ENCODE measurements around the gene ANKAR.
"Not testable (repeated sequence)": the region's sequence is repeated elsewhere in the genome, so short reads cannot be mapped to it uniquely, and the experiment has no call there.

The ANKAR gene

GRCh38 chr2:189661148-189661956 lies 13.1 kb upstream of the ANKAR start, which contains the start of gene ASNSD1:
Gene ASNSD1 (plus strand): TSS chr2:189661459. CDS start chr2:189666133, 4,674 bp downstream.
- peak within 1 kb of the TSS; percentile 91 for H3K4me2 ChIP-seq (ENCODE audit: low read length)
- no peaks in the 10 kb centered on the region for H3K27me3 ChIP-seq (ENCODE audit: control insufficient read depth, insufficient read depth, low read length)
- H3K36me3 ChIP-seq (ENCODE audit: insufficient read depth, low read length): peaks cover 8% of the 10 kb centered on the region
- no peaks in the 10 kb centered on the region for H3K9me3 ChIP-seq (replicated peaks; ENCODE audit: low read length)
- peak within 1 kb of the TSS; percentile 88 for H3K4me3 ChIP-seq (ENCODE audit: low read length)
- H3K4me1 ChIP-seq (ENCODE audit: control insufficient read depth, insufficient read depth, low read length): peaks cover 12% of the 10 kb centered on the region
- peak within 1 kb of the TSS; percentile 96 for H3K9ac ChIP-seq (ENCODE audit: low read depth, low read length)

GRCh38 chr2:189661957-189662321 lies 12.5 kb upstream of the ANKAR start:
- Histone ChIP-seq H3K9ac (ENCODE audit: low read depth, low read length) (peak overlapping the region; percentile 96), H3K4me3 (ENCODE audit: low read length) (peak overlapping the region; percentile 88), H3K27me3 (ENCODE audit: control insufficient read depth, insufficient read depth, low read length) (no peaks in the 10 kb centered on the region), H3K4me1 (ENCODE audit: control insufficient read depth, insufficient read depth, low read length) (peaks cover 12% of the 10 kb centered on the region), H3K4me2 (ENCODE audit: low read length) (peak overlapping the region; percentile 91), H3K36me3 (ENCODE audit: insufficient read depth, low read length) (peaks cover 14% of the 10 kb centered on the region), H3K9me3 (replicated peaks; ENCODE audit: low read length) (no peaks in the 10 kb centered on the region)

- H3K27me3 ChIP-seq (ENCODE audit: control insufficient read depth, insufficient read depth, low read length): no peaks in the 10 kb centered on the region
- H3K9me3 ChIP-seq (replicated peaks; ENCODE audit: low read length): no peaks in the 10 kb centered on the region
- H3K4me1 ChIP-seq (ENCODE audit: control insufficient read depth, insufficient read depth, low read length): peaks cover 12% of the 10 kb centered on the region
- H3K4me3 ChIP-seq (ENCODE audit: low read length): peak overlapping the region; percentile 88
- peaks cover 21% of the 10 kb centered on the region for H3K36me3 ChIP-seq (ENCODE audit: insufficient read depth, low read length)
- peak overlapping the region; percentile 96 for H3K9ac ChIP-seq (ENCODE audit: low read depth, low read length)
- H3K4me2 ChIP-seq (ENCODE audit: low read length): peak overlapping the region; percentile 91
Observed at GRCh38 chr2:189662669-189663226, 11.7 kb upstream of the ANKAR start.

- H3K4me1 ChIP-seq (ENCODE audit: control insufficient read depth, insufficient read depth, low read length): peaks cover 12% of the 10 kb centered on the region
- H3K36me3 ChIP-seq (ENCODE audit: insufficient read depth, low read length): peaks cover 26% of the 10 kb centered on the region
- peak overlapping the region; percentile 19 for H3K9ac ChIP-seq (ENCODE audit: low read depth, low read length)
- not testable (repeated sequence) for H3K9me3 ChIP-seq (replicated peaks; ENCODE audit: low read length); H3K27me3 ChIP-seq (ENCODE audit: control insufficient read depth, insufficient read depth, low read length); H3K4me3 ChIP-seq (ENCODE audit: low read length)
- H3K4me2 ChIP-seq (ENCODE audit: low read length): peak overlapping the region; percentile 29
Observed at GRCh38 chr2:189663319-189663718, 11.2 kb upstream of the ANKAR start.

- Histone ChIP-seq H3K36me3 (ENCODE audit: insufficient read depth, low read length) (peaks cover 51% of the 10 kb centered on the region), H3K4me3 (ENCODE audit: low read length) (no peak overlapping the region), H3K4me2 (ENCODE audit: low read length) (no peak overlapping the region), H3K27me3 (ENCODE audit: control insufficient read depth, insufficient read depth, low read length) (no peaks in the 10 kb centered on the region), H3K9me3 (replicated peaks; ENCODE audit: low read length) (no peaks in the 10 kb centered on the region), H3K4me1 (ENCODE audit: control insufficient read depth, insufficient read depth, low read length) (peaks cover 8% of the 10 kb centered on the region), H3K9ac (ENCODE audit: low read depth, low read length) (no peak overlapping the region)
Observed at GRCh38 chr2:189669913-189670312, 4.6 kb upstream of the ANKAR start.

GRCh38 chr2:189673661-189674373 lies 653 bp upstream of the ANKAR start:
- H3K4me3 ChIP-seq (ENCODE audit: low read length): peak overlapping the region; percentile 77
- no peaks in the 10 kb centered on the region for H3K9me3 ChIP-seq (replicated peaks; ENCODE audit: low read length)
- H3K27me3 ChIP-seq (ENCODE audit: control insufficient read depth, insufficient read depth, low read length): no peaks in the 10 kb centered on the region
- H3K9ac ChIP-seq (ENCODE audit: low read depth, low read length): peak overlapping the region; percentile 91
- peaks cover 13% of the 10 kb centered on the region for H3K4me1 ChIP-seq (ENCODE audit: control insufficient read depth, insufficient read depth, low read length)
- H3K4me2 ChIP-seq (ENCODE audit: low read length): peak overlapping the region; percentile 84
- H3K36me3 ChIP-seq (ENCODE audit: insufficient read depth, low read length): peaks cover 20% of the 10 kb centered on the region

- Histone ChIP-seq H3K4me1 (ENCODE audit: control insufficient read depth, insufficient read depth, low read length) (peaks cover 13% of the 10 kb centered on the region), H3K9ac (ENCODE audit: low read depth, low read length) (no peak overlapping the region), H3K4me3 (ENCODE audit: low read length) (no peak overlapping the region), H3K27me3 (ENCODE audit: control insufficient read depth, insufficient read depth, low read length) (no peaks in the 10 kb centered on the region), H3K36me3 (ENCODE audit: insufficient read depth, low read length) (peaks cover 12% of the 10 kb centered on the region), H3K4me2 (ENCODE audit: low read length) (no peak overlapping the region), H3K9me3 (replicated peaks; ENCODE audit: low read length) (no peaks in the 10 kb centered on the region)
Observed at GRCh38 chr2:189676471-189676870, 2.0 kb downstream of the ANKAR start.

- Histone ChIP-seq H3K4me2 (ENCODE audit: low read length) (no peak overlapping the region), H3K4me1 (ENCODE audit: control insufficient read depth, insufficient read depth, low read length) (peaks cover 5% of the 10 kb centered on the region), H3K9ac (ENCODE audit: low read depth, low read length) (no peak overlapping the region), H3K9me3 (replicated peaks; ENCODE audit: low read length) (no peaks in the 10 kb centered on the region), H3K4me3 (ENCODE audit: low read length) (no peak overlapping the region), H3K36me3 (ENCODE audit: insufficient read depth, low read length) (no peaks in the 10 kb centered on the region), H3K27me3 (ENCODE audit: control insufficient read depth, insufficient read depth, low read length) (no peaks in the 10 kb centered on the region)
Observed at GRCh38 chr2:189679226-189679625, 4.8 kb downstream of the ANKAR start.

- H3K4me3 ChIP-seq (ENCODE audit: low read length): no peak overlapping the region
- no peaks in the 10 kb centered on the region for H3K36me3 ChIP-seq (ENCODE audit: insufficient read depth, low read length)
- no peak overlapping the region for H3K9ac ChIP-seq (ENCODE audit: low read depth, low read length)
- H3K4me1 ChIP-seq (ENCODE audit: control insufficient read depth, insufficient read depth, low read length): peaks cover 14% of the 10 kb centered on the region
- H3K27me3 ChIP-seq (ENCODE audit: control insufficient read depth, insufficient read depth, low read length): no peaks in the 10 kb centered on the region
- H3K9me3 ChIP-seq (replicated peaks; ENCODE audit: low read length): no peaks in the 10 kb centered on the region
- no peak overlapping the region for H3K4me2 ChIP-seq (ENCODE audit: low read length)
Observed at GRCh38 chr2:189681203-189681602, 6.7 kb downstream of the ANKAR start.

GRCh38 chr2:189681903-189682302 lies 7.4 kb downstream of the ANKAR start:
- Histone ChIP-seq H3K9me3 (replicated peaks; ENCODE audit: low read length) (no peaks in the 10 kb centered on the region), H3K4me2 (ENCODE audit: low read length) (no peak overlapping the region), H3K27me3 (ENCODE audit: control insufficient read depth, insufficient read depth, low read length) (no peaks in the 10 kb centered on the region), H3K36me3 (ENCODE audit: insufficient read depth, low read length) (no peaks in the 10 kb centered on the region), H3K4me3 (ENCODE audit: low read length) (no peak overlapping the region), H3K4me1 (ENCODE audit: control insufficient read depth, insufficient read depth, low read length) (peaks cover 9% of the 10 kb centered on the region), H3K9ac (ENCODE audit: low read depth, low read length) (no peak overlapping the region)

GRCh38 chr2:189683348-189683747 lies 8.9 kb downstream of the ANKAR start:
- H3K36me3 ChIP-seq (ENCODE audit: insufficient read depth, low read length): no peaks in the 10 kb centered on the region
- no peak overlapping the region for H3K4me3 ChIP-seq (ENCODE audit: low read length)
- no peaks in the 10 kb centered on the region for H3K27me3 ChIP-seq (ENCODE audit: control insufficient read depth, insufficient read depth, low read length)
- peaks cover 9% of the 10 kb centered on the region for H3K4me1 ChIP-seq (ENCODE audit: control insufficient read depth, insufficient read depth, low read length)
- H3K9ac ChIP-seq (ENCODE audit: low read depth, low read length): no peak overlapping the region
- no peak overlapping the region for H3K4me2 ChIP-seq (ENCODE audit: low read length)
- H3K9me3 ChIP-seq (replicated peaks; ENCODE audit: low read length): no peaks in the 10 kb centered on the region

Data from skeletal muscle satellite cell (primary cell).